HEK293 (cell line): ENCODE measurements around the gene VASN.

ENCODE experiments used
- CTCF ChIP-seq: fragments of 450-650 bp; formaldehyde crosslinking; IDR thresholded peaks from 2 replicates; pipeline ENCODE4 v1.5.1; 2016; ENCODE audit warnings: missing biosample characterization, missing genetic modification characterization
- TCF7L2 ChIP-seq: IDR thresholded peaks from 2 replicates; pipeline ENCODE4 v1.6.1; 2011; ENCODE audit warnings: low read depth, mild to moderate bottlenecking, inconsistent platforms, low read length, moderate library complexity, borderline replicate concordance

DNA sequence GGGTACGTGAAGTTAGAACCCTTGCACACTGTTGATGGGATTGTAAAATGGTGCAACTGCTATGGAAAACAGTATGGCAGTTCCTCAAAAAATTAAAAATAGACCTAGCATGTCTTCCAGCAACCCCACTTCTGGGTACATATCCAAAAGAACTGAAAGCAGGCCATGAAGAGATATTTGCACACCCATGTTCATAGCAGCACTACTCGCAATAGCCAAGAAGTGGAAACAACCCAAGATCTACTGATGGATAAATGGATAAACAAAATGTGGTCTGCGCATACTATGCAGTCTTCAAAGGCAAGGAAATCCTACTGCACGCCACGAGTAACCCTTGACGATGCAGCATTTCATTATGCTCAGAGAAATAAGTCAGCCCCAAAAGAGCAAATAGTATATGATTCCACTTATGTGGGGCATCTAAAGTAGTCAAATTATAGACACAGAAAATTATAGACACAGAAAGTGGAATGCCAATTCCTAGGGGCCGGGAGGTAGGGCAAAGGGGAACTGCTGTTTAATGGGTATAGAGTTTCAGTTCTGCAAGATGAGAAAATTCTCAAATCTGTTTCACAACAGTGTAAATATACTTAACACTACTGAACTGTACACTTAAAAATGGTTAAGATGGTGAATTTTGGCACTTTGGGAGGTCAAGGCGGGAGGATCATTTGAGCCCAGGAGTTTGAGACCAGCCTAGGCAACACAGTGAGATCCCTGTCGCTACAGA, 27.5 kb downstream of the VASN start:
- TF ChIP-seq TCF7L2 (no peak), CTCF (tag by site-specific recombination) (no peak)
